ENCODE measurements around the gene ZSCAN1.

The ZSCAN1 gene

GRCh38 chr19:58038688-58039204 is 4.9 kb downstream of the ZSCAN1 start:
- peaks cover 29% of the 10 kb centered on the region; the same call in 1 of the 2 replicates for H3K9me3 ChIP-seq (ENCODE audit: insufficient read depth, low read depth, low read length)
- H3K4me1 ChIP-seq (ENCODE audit: insufficient read depth, low read length, poor library complexity, severe bottlenecking): no peaks in the 10 kb centered on the region
- H3K27me3 ChIP-seq (ENCODE audit: insufficient read depth, low read length, poor library complexity, severe bottlenecking): no peaks in the 10 kb centered on the region
- H3K9ac ChIP-seq (ENCODE audit: low read depth, low read length, poor library complexity, severe bottlenecking): no peak overlapping the region
- H4K20me1 ChIP-seq (ENCODE audit: insufficient read depth, low read length, poor library complexity, severe bottlenecking): no peaks in the 10 kb centered on the region
- H3F3A ChIP-seq (ENCODE audit: low read depth): no peaks in the 10 kb centered on the region
- H3K9me2 ChIP-seq (replicated peaks; ENCODE audit: low read depth, low read length): no peaks in the 10 kb centered on the region
- no peak overlapping the region for H3K4me2 ChIP-seq (ENCODE audit: low read depth, low read length, poor library complexity, severe bottlenecking)
- H3K4me3 ChIP-seq (ENCODE audit: low read length, poor library complexity, severe bottlenecking): no peak overlapping the region
- TF ChIP-seq EZH2phosphoT487 (IDR thresholded peaks at IDR 0.05; ENCODE audit: borderline replicate concordance): no peak
- TF ChIP-seq, protein P1, sequence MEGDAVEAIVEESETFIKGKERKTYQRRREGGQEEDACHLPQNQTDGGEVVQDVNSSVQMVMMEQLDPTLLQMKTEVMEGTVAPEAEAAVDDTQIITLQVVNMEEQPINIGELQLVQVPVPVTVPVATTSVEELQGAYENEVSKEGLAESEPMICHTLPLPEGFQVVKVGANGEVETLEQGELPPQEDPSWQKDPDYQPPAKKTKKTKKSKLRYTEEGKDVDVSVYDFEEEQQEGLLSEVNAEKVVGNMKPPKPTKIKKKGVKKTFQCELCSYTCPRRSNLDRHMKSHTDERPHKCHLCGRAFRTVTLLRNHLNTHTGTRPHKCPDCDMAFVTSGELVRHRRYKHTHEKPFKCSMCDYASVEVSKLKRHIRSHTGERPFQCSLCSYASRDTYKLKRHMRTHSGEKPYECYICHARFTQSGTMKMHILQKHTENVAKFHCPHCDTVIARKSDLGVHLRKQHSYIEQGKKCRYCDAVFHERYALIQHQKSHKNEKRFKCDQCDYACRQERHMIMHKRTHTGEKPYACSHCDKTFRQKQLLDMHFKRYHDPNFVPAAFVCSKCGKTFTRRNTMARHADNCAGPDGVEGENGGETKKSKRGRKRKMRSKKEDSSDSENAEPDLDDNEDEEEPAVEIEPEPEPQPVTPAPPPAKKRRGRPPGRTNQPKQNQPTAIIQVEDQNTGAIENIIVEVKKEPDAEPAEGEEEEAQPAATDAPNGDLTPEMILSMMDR (conservative IDR thresholded peaks at IDR 0.05; ENCODE audit: low read length): no peak
- H3K79me2 ChIP-seq (ENCODE audit: insufficient read depth, low read length): no peaks in the 10 kb centered on the region
- H3K36me3 ChIP-seq (ENCODE audit: insufficient read depth, low read length): no peaks in the 10 kb centered on the region
- no peak overlapping the region for H2AFZ ChIP-seq (ENCODE audit: low read length)

DNA sequence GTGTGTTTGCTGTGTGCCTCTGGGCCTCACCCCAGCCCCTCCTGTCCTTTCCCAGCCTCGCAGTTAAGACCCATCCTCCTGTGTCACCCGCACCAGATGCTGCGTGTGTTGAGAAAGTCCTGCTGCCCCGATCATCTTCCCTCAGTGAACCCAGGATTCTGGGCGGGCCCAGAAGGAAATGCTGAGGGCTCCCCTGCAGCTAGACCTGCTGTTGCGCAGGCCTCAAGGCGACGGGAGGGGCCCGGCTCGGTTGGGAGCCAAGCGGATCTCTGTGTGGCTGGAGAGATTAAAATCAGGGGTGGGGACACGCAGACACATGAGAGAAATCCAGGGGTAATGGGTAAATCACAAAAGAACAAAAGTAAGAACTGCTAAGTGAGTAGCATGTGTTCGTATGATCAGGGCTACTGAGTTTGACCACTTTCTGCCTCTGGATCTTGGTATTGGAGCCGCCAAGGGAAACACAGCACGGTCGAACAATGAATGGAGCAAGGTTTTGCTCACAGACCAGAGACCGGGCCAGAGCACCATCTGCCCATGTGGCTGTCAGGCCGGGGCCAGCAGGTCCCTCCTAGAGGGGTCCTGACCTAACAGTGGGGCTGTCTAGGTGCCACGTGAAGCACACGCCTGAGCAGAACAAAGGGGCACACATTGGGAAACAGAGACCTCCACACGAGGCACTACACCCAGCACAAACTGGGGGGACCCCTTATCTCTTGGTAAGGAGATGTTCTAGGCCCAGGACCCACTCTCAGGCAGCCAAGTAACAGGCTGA is 7.1 kb downstream of the ZSCAN1 start:
- Histone ChIP-seq H3K4me1 (ENCODE audit: insufficient read depth, low read length, poor library complexity, severe bottlenecking) (no peaks in the 10 kb centered on the region), H3K4me2 (ENCODE audit: low read depth, low read length, poor library complexity, severe bottlenecking) (no peak overlapping the region), H3K9me2 (replicated peaks; ENCODE audit: low read depth, low read length) (no peaks in the 10 kb centered on the region), H3K9ac (ENCODE audit: low read depth, low read length, poor library complexity, severe bottlenecking) (no peak overlapping the region), H3K27me3 (ENCODE audit: insufficient read depth, low read length, poor library complexity, severe bottlenecking) (no peaks in the 10 kb centered on the region), H3F3A (ENCODE audit: low read depth) (no peaks in the 10 kb centered on the region), H4K20me1 (ENCODE audit: insufficient read depth, low read length, poor library complexity, severe bottlenecking) (no peaks in the 10 kb centered on the region), H3K36me3 (ENCODE audit: insufficient read depth, low read length) (no peaks in the 10 kb centered on the region), H3K79me2 (ENCODE audit: insufficient read depth, low read length) (no peaks in the 10 kb centered on the region), H3K9me3 (ENCODE audit: insufficient read depth, low read depth, low read length) (peaks cover 29% of the 10 kb centered on the region; the same call in 1 of the 2 replicates), H3K4me3 (ENCODE audit: low read length, poor library complexity, severe bottlenecking) (no peak overlapping the region), H2AFZ (ENCODE audit: low read length) (no peak overlapping the region)
- no peak for TF ChIP-seq EZH2phosphoT487 (IDR thresholded peaks at IDR 0.05; ENCODE audit: borderline replicate concordance)
- TF ChIP-seq, protein P1 (conservative IDR thresholded peaks at IDR 0.05; ENCODE audit: low read length): no peak

- TF ChIP-seq EZH2phosphoT487 (IDR thresholded peaks at IDR 0.05; ENCODE audit: borderline replicate concordance): no peak
- TF ChIP-seq, protein P1 (conservative IDR thresholded peaks at IDR 0.05; ENCODE audit: low read length): no peak
- Histone ChIP-seq H3K4me2 (ENCODE audit: low read depth, low read length, poor library complexity, severe bottlenecking) (no peak overlapping the region), H3K79me2 (ENCODE audit: insufficient read depth, low read length) (no peaks in the 10 kb centered on the region), H3K27me3 (ENCODE audit: insufficient read depth, low read length, poor library complexity, severe bottlenecking) (no peaks in the 10 kb centered on the region), H3K4me3 (ENCODE audit: low read length, poor library complexity, severe bottlenecking) (no peak overlapping the region), H3K9me3 (ENCODE audit: insufficient read depth, low read depth, low read length) (peaks cover 29% of the 10 kb centered on the region; the same call in 1 of the 2 replicates), H2AFZ (ENCODE audit: low read length) (no peak overlapping the region), H3F3A (ENCODE audit: low read depth) (no peaks in the 10 kb centered on the region), H3K9ac (ENCODE audit: low read depth, low read length, poor library complexity, severe bottlenecking) (no peak overlapping the region), H4K20me1 (ENCODE audit: insufficient read depth, low read length, poor library complexity, severe bottlenecking) (no peaks in the 10 kb centered on the region), H3K36me3 (ENCODE audit: insufficient read depth, low read length) (no peaks in the 10 kb centered on the region), H3K4me1 (ENCODE audit: insufficient read depth, low read length, poor library complexity, severe bottlenecking) (no peaks in the 10 kb centered on the region), H3K9me2 (replicated peaks; ENCODE audit: low read depth, low read length) (no peaks in the 10 kb centered on the region)
These were observed 8.9 kb downstream of the ZSCAN1 start for GRCh38 chr19:58042495-58043340.
